ENCODE measurements around the gene ABCC6. TPM values are rescaled to one million over a fixed set of nuclear protein-coding genes. Genes with fewer than 3 reads are reported as not detected.

The ABCC6 gene
- polyA plus RNA-seq, 3 donors = 6.1 to 16.5 (median 14.7) TPM

DNA sequence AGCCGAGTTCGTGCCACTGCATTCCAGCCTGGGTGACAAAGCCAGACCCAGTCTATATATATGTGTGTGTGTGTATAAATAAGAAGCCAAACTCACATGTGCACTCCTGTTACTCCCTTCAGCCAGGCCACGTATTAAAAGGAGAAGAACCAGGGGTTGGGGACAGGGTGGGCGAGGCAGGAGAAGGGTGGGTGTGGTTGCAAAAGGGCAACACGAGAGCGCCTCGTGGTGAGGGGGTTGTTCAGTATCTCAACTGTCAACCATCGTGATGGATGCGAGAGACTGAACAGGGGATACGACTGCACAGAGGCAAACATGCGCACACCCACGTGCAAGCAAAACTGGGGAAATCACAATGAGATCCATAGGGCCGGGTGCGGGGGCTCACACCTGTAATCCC, 54.9 kb downstream of the ABCC6 start:
- H3K27ac ChIP-seq (ENCODE audit: low read depth in 1 of 2, low read length in 2 of 2) = no peak overlapping the region
- TF ChIP-seq CTCF (IDR thresholded peaks at IDR 0.05) = no peak
- no peaks in the 10 kb centered on the region for H3K9me3 ChIP-seq (replicated peaks in 1 of 2; ENCODE audit: control insufficient read depth in 1 of 2, insufficient read depth in 1 of 2, low read length in 2 of 2)
- Mint-ChIP-seq H3K4me3 (no peak overlapping the region), H3K4me1 (no peaks in the 10 kb centered on the region), H3K36me3 (peaks cover 63 to 77% of the 10 kb centered on the region in 2 donors), H3K27ac (no peak overlapping the region), H3K27me3 (ENCODE audit: low read depth in 3 of 3) (no peaks in the 10 kb centered on the region), H3K9me3 (peaks cover 0 to 5% (median 0%) of the 10 kb centered on the region in 7 donors)
- no peaks in the 10 kb centered on the region for H3K27me3 ChIP-seq (ENCODE audit: control insufficient read depth in 2 of 2, insufficient read depth in 2 of 2, low read length in 2 of 2)
- H3K4me1 ChIP-seq (ENCODE audit: control insufficient read depth in 1 of 2, insufficient read depth in 2 of 2, low read length in 2 of 2) = no peaks in the 10 kb centered on the region
- DNase-seq = no peak
- no peaks in the 10 kb centered on the region for H3K79me2 ChIP-seq (ENCODE audit: insufficient read depth, low read length)
- intact Hi-C loops (cut with micrococcal nuclease) = no loop called here
- H2AFZ ChIP-seq (ENCODE audit: insufficient read depth, low read depth, low read length, poor library complexity, severe bottlenecking) = no peak overlapping the region
- no peak overlapping the region for H3K4me3 ChIP-seq (replicated peaks in 1 of 3; ENCODE audit: low read depth in 2 of 3, low read length in 3 of 3)
- H3K4me2 ChIP-seq (replicated peaks; ENCODE audit: extremely low read depth, low read length, poor library complexity, severe bottlenecking) = no peak overlapping the region
- H3K9ac ChIP-seq (ENCODE audit: insufficient read depth, low read length, poor library complexity, severe bottlenecking) = no peak overlapping the region
- no peaks in the 10 kb centered on the region for H4K20me1 ChIP-seq (ENCODE audit: insufficient read depth, low read length)
- 91% methylated on average over 12 of the region's 14 CpGs for WGBS (ENCODE audit: insufficient coverage)
- H3K36me3 ChIP-seq (replicated peaks in 1 of 2; ENCODE audit: control insufficient read depth in 1 of 2, insufficient read depth in 2 of 2, low read length in 2 of 2) = peaks cover 25 to 73% of the 10 kb centered on the region in 2 donors

DNA sequence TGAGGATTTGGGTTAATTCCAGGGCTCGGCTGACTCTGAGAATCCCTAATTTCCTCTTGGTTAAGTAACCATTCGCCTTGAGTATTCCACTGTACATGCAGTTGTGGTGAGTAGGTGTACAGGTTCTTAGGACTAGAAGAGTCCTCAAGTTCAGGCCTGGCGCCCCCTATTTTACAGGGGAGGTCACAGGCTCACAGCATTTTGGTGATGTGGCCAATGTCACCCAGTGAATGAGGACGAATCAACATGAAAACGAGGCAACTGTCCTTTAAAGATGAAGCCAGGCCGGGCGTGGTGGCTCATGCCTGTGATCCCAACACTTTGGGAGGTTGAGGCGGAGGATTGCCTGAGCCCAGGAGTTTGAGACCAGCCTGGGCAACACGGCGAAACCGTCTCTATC, 55.4 kb downstream of the ABCC6 start:
- TF ChIP-seq CTCF (IDR thresholded peaks at IDR 0.05) = no peak
- Mint-ChIP-seq H3K27ac (no peak overlapping the region), H3K9me3 (peaks cover 0 to 5% (median 0%) of the 10 kb centered on the region in 7 donors), H3K27me3 (ENCODE audit: low read depth in 3 of 3) (no peaks in the 10 kb centered on the region), H3K4me1 (no peaks in the 10 kb centered on the region), H3K4me3 (no peak overlapping the region), H3K36me3 (peaks cover 64 to 73% of the 10 kb centered on the region in 2 donors)
- Histone ChIP-seq H3K27ac (ENCODE audit: low read depth in 1 of 2, low read length in 2 of 2) (no peak overlapping the region), H3K4me3 (replicated peaks in 1 of 3; ENCODE audit: low read depth in 2 of 3, low read length in 3 of 3) (no peak overlapping the region), H3K4me2 (replicated peaks; ENCODE audit: extremely low read depth, low read length, poor library complexity, severe bottlenecking) (no peak overlapping the region), H3K9me3 (replicated peaks in 1 of 2; ENCODE audit: control insufficient read depth in 1 of 2, insufficient read depth in 1 of 2, low read length in 2 of 2) (no peaks in the 10 kb centered on the region), H2AFZ (ENCODE audit: insufficient read depth, low read depth, low read length, poor library complexity, severe bottlenecking) (no peak overlapping the region), H3K4me1 (ENCODE audit: control insufficient read depth in 1 of 2, insufficient read depth in 2 of 2, low read length in 2 of 2) (no peaks in the 10 kb centered on the region), H3K36me3 (replicated peaks in 1 of 2; ENCODE audit: control insufficient read depth in 1 of 2, insufficient read depth in 2 of 2, low read length in 2 of 2) (peaks cover 25 to 76% of the 10 kb centered on the region in 2 donors), H3K79me2 (ENCODE audit: insufficient read depth, low read length) (no peaks in the 10 kb centered on the region), H3K27me3 (ENCODE audit: control insufficient read depth in 2 of 2, insufficient read depth in 2 of 2, low read length in 2 of 2) (no peaks in the 10 kb centered on the region), H3K9ac (ENCODE audit: insufficient read depth, low read length, poor library complexity, severe bottlenecking) (no peak overlapping the region), H4K20me1 (ENCODE audit: insufficient read depth, low read length) (no peaks in the 10 kb centered on the region)
- no peak for DNase-seq
- WGBS (ENCODE audit: insufficient coverage) = 83% methylated on average over 9 of the region's 11 CpGs
- intact Hi-C loops (cut with micrococcal nuclease) = no loop called here

Data from CD14-positive monocyte (primary cell).